Uterus (tissue), 4 donors: ENCODE measurements around the gene LRRC8C. TPM values are rescaled to one million over a fixed set of nuclear protein-coding genes. Genes with fewer than 3 reads are reported as not detected.

Experiments
- DNase-seq, 2 donors: peaks; one replicate each; pipeline ENCODE4 v3.0.0-alpha.2; 2019 to 2020
- H3K27ac ChIP-seq, 2 donors: fragments of 200-600 bp; sonication (generic); 1 replicate in 1 of 2; 2 replicates in 1 of 2; pipeline ENCODE4 v1.5.1; 2016 to 2018
- H3K27me3 ChIP-seq, 2 donors: fragments of 200-600 bp; sonication (generic); one replicate each; pipeline ENCODE4 v1.5.1; 2018 to 2019; ENCODE audit warnings: control low read depth in 1 of 2
- H3K36me3 ChIP-seq, 2 donors: fragments of 200-600 bp; sonication (generic); one replicate each; pipeline ENCODE4 v1.5.1; 2019; ENCODE audit warnings: control low read depth in 1 of 2
- H3K4me1 ChIP-seq, 2 donors: fragments of 200-600 bp; sonication (generic); one replicate each; pipeline ENCODE4 v1.5.1; 2018 to 2019; ENCODE audit warnings: control low read depth in 1 of 2
- H3K4me3 ChIP-seq, 2 donors: fragments of 200-600 bp; sonication (generic); 1 replicate in 1 of 2; 2 replicates in 1 of 2; pipeline ENCODE4 v1.5.1; 2018 to 2019; ENCODE audit warnings: mild to moderate bottlenecking in 1 of 2
- H3K9me3 ChIP-seq, 2 donors: fragments of 200-600 bp; sonication (generic); one replicate each; pipeline ENCODE4 v1.5.1; 2019; ENCODE audit warnings: control low read depth in 1 of 2
- CTCF ChIP-seq, 4 experiments: fragments of 200-600 bp in 2 of 4; fragments of 450-650 bp in 2 of 4; sonication (generic) in 2 of 4; IDR thresholded peaks; one replicate each; pipeline ENCODE4 v1.5.1; 2016 to 2019; ENCODE audit warnings: antibody characterized with exemption in 4 of 4, mild to moderate bottlenecking in 2 of 4, moderate library complexity in 1 of 4
- POLR2A ChIP-seq, 2 donors: fragments of 450-650 bp; IDR thresholded peaks; one replicate each; pipeline ENCODE4 v1.6.1; 2016; ENCODE audit warnings: antibody characterized with exemption in 2 of 2, mild to moderate bottlenecking in 1 of 2, moderate library complexity in 1 of 2
- intact Hi-C: fragments of 100-400 bp; cut with DNase I; formaldehyde crosslinking; loops from one replicate; pipeline ENCODE4 v1.15.1; 2023; ENCODE audit warnings: low total_unique reads
- total RNA-seq, 4 donors: library from RNA; depleted of rRNA in 3 of 4; stranded (reverse); fragments of >200 nt in 3 of 4; gene quantifications; one replicate each; pipeline versions ENCODE4 v1.1.0 to v1.2.4, GENCODE V29; 2014 to 2023
- donor health status: DM: yes; HTN: yes; CAD: no.

The LRRC8C gene
- total RNA-seq, 4 donors from 2014 or later, result 10.9 to 23.8 (median 19.8) TPM

- TF ChIP-seq CTCF (IDR thresholded peaks at IDR 0.05) (no peak), POLR2A (IDR thresholded peaks at IDR 0.05) (peak in 1 of 2 donors; percentile 48)
- peak; percentile 51 to 53 for DNase-seq
- peaks cover 0 to 4% of the 10 kb centered on the region in 2 donors for H3K4me1 ChIP-seq
- H3K27me3 ChIP-seq, result no peaks in the 10 kb centered on the region
- H3K36me3 ChIP-seq, result no peaks in the 10 kb centered on the region
- H3K9me3 ChIP-seq, result no peaks in the 10 kb centered on the region
- H3K27ac ChIP-seq, result peak overlapping the region; percentile 93 to 95
- H3K4me3 ChIP-seq, result peak overlapping the region; percentile 80 to 94
- intact Hi-C loops, result loop anchor here (10.0 kb wide), 1 partner anchor 131 kb away; no protein-coding TSS in a partner anchor
Measured at GRCh38 chr1:89633248-89633799, 404 bp downstream of the LRRC8C start.

- peak; percentile 27 to 44 for DNase-seq
- H3K4me3 ChIP-seq, result peak overlapping the region; percentile 80 to 94
- TF ChIP-seq CTCF (IDR thresholded peaks at IDR 0.05) (no peak), POLR2A (IDR thresholded peaks at IDR 0.05) (no peak)
- H3K27ac ChIP-seq, result peak overlapping the region; percentile 93 to 95
- peaks cover 0 to 4% of the 10 kb centered on the region in 2 donors for H3K4me1 ChIP-seq
- H3K27me3 ChIP-seq, result no peaks in the 10 kb centered on the region
- intact Hi-C loops, result loop anchor here (10.0 kb wide), 1 partner anchor 131 kb away; no protein-coding TSS in a partner anchor
- H3K36me3 ChIP-seq, result no peaks in the 10 kb centered on the region
- H3K9me3 ChIP-seq, result no peaks in the 10 kb centered on the region
Measured at GRCh38 chr1:89633800-89634625, 1.1 kb downstream of the LRRC8C start.

GRCh38 chr1:89635825-89636815 lies 3.2 kb downstream of the LRRC8C start:
- intact Hi-C loops, result loop anchor here (10.0 kb wide), 1 partner anchor 129 kb away; no protein-coding TSS in a partner anchor
- Histone ChIP-seq H3K4me1 (peaks cover 0 to 4% of the 10 kb centered on the region in 2 donors), H3K27ac (peak overlapping the region in 1 of 2 donors; percentile 12)

GRCh38 chr1:89637496-89637895 lies 4.6 kb downstream of the LRRC8C start:
- Histone ChIP-seq H3K36me3 (no peaks in the 10 kb centered on the region), H3K27ac (peak overlapping the region in 1 of 2 donors; percentile 34), H3K9me3 (no peaks in the 10 kb centered on the region), H3K27me3 (no peaks in the 10 kb centered on the region), H3K4me1 (no peaks in the 10 kb centered on the region), H3K4me3 (no peak overlapping the region)
- no peak for DNase-seq
- TF ChIP-seq POLR2A (IDR thresholded peaks at IDR 0.05) (no peak), CTCF (IDR thresholded peaks at IDR 0.05) (no peak)
- intact Hi-C loops, result loop anchor here (10.0 kb wide), 1 partner anchor 127 kb away; no protein-coding TSS in a partner anchor

More at GRCh38 chr1:89635825-89636815, 3.2 kb downstream of the LRRC8C start:
- H3K36me3 ChIP-seq, result no peaks in the 10 kb centered on the region
- H3K4me3 ChIP-seq, result no peak overlapping the region
- H3K9me3 ChIP-seq, result no peaks in the 10 kb centered on the region
- H3K27me3 ChIP-seq, result no peaks in the 10 kb centered on the region
- TF ChIP-seq POLR2A (IDR thresholded peaks at IDR 0.05), result no peak
- TF ChIP-seq CTCF (IDR thresholded peaks at IDR 0.05), result no peak
- no peak for DNase-seq
